HepG2 (cell line): Measurements from ENCODE around the gene IL4I1. TPM values are rescaled to one million over a fixed set of nuclear protein-coding genes. Genes with fewer than 3 reads are reported as not detected.
A peak's percentile ranks its signal among the peaks of the same experiment; 100 is the strongest.

Source experiments
- ARNT2 ChIP-seq: sonication (generic); formaldehyde crosslinking; IDR thresholded peaks from 2 replicates; pipeline ENCODE4 v1.8.0; 2022; ENCODE audit warnings: mild to moderate bottlenecking, low read depth, missing genetic modification reagents, moderate library complexity
- CREM ChIP-seq, 2 experiments: sonication (generic) in 1 of 2; formaldehyde crosslinking in 1 of 2; IDR thresholded peaks; 2 replicates each; pipeline versions ENCODE4 v1.4.0 to v1.6.1; 2016 to 2020; ENCODE audit warnings: antibody characterized with exemption in 1 of 2, mild to moderate bottlenecking in 1 of 2, missing genetic modification reagents in 1 of 2
- ERF ChIP-seq: IDR thresholded peaks from 2 replicates; pipeline ENCODE4 v1.6.1; 2018; ENCODE audit warnings: missing biosample characterization, missing genetic modification reagents
- FOXA3 ChIP-seq: IDR thresholded peaks from 2 replicates; pipeline ENCODE4 v1.6.1; 2016; ENCODE audit warnings: missing genetic modification reagents, missing compliant biosample characterization
- GFI1 ChIP-seq: sonication (generic); formaldehyde crosslinking; IDR thresholded peaks from 2 replicates; pipeline ENCODE4 v1.5.0; 2020; ENCODE audit warnings: missing genetic modification reagents, mild to moderate bottlenecking, borderline replicate concordance
- KLF9 ChIP-seq: IDR thresholded peaks from 2 replicates; pipeline ENCODE4 v1.6.1; 2016; ENCODE audit warnings: low read depth
- MED8 ChIP-seq: sonication (generic); formaldehyde crosslinking; IDR thresholded peaks from 2 replicates; pipeline ENCODE4 v1.8.1; 2023; ENCODE audit warnings: mild to moderate bottlenecking, missing genetic modification reagents; ENCODE audit not compliant: insufficient replicate concordance
- MYC ChIP-seq: sonication (generic); formaldehyde crosslinking; IDR thresholded peaks from 2 replicates; pipeline ENCODE4 v1.9.0; 2021; ENCODE audit warnings: missing genetic modification reagents, borderline replicate concordance
- NKX3-1 ChIP-seq: sonication (generic); formaldehyde crosslinking; IDR thresholded peaks from 2 replicates; pipeline ENCODE4 v1.5.0; 2020; ENCODE audit warnings: missing genetic modification reagents
- RFX3 ChIP-seq: IDR thresholded peaks from 2 replicates; pipeline ENCODE4 v1.6.1; 2016; ENCODE audit warnings: missing biosample characterization, missing genetic modification reagents
- YEATS4 ChIP-seq: sonication (generic); formaldehyde crosslinking; IDR thresholded peaks from 2 replicates; pipeline ENCODE4 v1.4.0; 2020; ENCODE audit warnings: missing genetic modification reagents, borderline replicate concordance
- ZNF614 ChIP-seq: IDR thresholded peaks from 2 replicates; pipeline ENCODE4 v1.6.1; 2018; ENCODE audit warnings: missing biosample characterization, missing genetic modification reagents, inconsistent platforms, borderline replicate concordance
- ZNF660 ChIP-seq: sonication (generic); formaldehyde crosslinking; IDR thresholded peaks from 2 replicates; pipeline ENCODE4 v1.5.1; 2020; ENCODE audit warnings: mild to moderate bottlenecking, low read depth, missing genetic modification reagents, borderline replicate concordance
- ZSCAN30 ChIP-seq: sonication (generic); formaldehyde crosslinking; IDR thresholded peaks from 2 replicates; pipeline ENCODE4 v1.5.0; 2020; ENCODE audit warnings: mild to moderate bottlenecking, missing genetic modification reagents
- polyA plus RNA-seq, 8 experiments: library from polyadenylated mRNA; depleted of rRNA in 3 of 8; stranded (reverse) in 7 of 8; unstranded in 1 of 8; fragments of >200 nt; fragmentation: Illumina TruSeq in 4 of 8; extraction: Trizol in 4 of 8; gene quantifications; 2 replicates each; pipeline versions ENCODE4 v1.2.1 to v1.2.3, GENCODE V29; 2011 to 2016; ENCODE audit warnings: low read depth in 4 of 8, missing spikeins in 1 of 8, mixed read lengths in 1 of 8; ENCODE audit not compliant: insufficient read depth in 1 of 8
- total RNA-seq, 5 experiments: library from RNA; depleted of rRNA; stranded (reverse); fragments of >200 nt; fragmentation: Illumina TruSeq; extraction: Trizol; gene quantifications; 2 replicates each; pipeline ENCODE4 v1.2.3, GENCODE V29; 2016; ENCODE audit warnings: low read depth in 1 of 5
- TF ChIP-seq, protein P1 (sequence below): sonication (generic); formaldehyde crosslinking; IDR thresholded peaks from 2 replicates; pipeline ENCODE4 v1.4.0; 2020; ENCODE audit warnings: missing genetic modification reagents
- TF ChIP-seq, protein P2 (sequence below): sonication (generic); formaldehyde crosslinking; IDR thresholded peaks from 2 replicates; pipeline ENCODE4 v1.5.1; 2020; ENCODE audit warnings: mild to moderate bottlenecking, missing genetic modification reagents, borderline replicate concordance
- TF ChIP-seq, protein P3 (sequence below): sonication (generic); formaldehyde crosslinking; IDR thresholded peaks from 2 replicates; pipeline ENCODE4 v1.8.1; 2022; ENCODE audit warnings: mild to moderate bottlenecking, missing genetic modification reagents
- TF ChIP-seq, protein P4 (sequence below): sonication (generic); formaldehyde crosslinking; IDR thresholded peaks from 2 replicates; pipeline ENCODE4 v1.4.0; 2020; ENCODE audit warnings: missing genetic modification reagents, borderline replicate concordance

The IL4I1 gene
- total and polyA plus RNA-seq, 2 of the 13 experiments (the other 11 are each of a cell fraction or from before 2014, with no cell fraction given), result not detected

DNA sequence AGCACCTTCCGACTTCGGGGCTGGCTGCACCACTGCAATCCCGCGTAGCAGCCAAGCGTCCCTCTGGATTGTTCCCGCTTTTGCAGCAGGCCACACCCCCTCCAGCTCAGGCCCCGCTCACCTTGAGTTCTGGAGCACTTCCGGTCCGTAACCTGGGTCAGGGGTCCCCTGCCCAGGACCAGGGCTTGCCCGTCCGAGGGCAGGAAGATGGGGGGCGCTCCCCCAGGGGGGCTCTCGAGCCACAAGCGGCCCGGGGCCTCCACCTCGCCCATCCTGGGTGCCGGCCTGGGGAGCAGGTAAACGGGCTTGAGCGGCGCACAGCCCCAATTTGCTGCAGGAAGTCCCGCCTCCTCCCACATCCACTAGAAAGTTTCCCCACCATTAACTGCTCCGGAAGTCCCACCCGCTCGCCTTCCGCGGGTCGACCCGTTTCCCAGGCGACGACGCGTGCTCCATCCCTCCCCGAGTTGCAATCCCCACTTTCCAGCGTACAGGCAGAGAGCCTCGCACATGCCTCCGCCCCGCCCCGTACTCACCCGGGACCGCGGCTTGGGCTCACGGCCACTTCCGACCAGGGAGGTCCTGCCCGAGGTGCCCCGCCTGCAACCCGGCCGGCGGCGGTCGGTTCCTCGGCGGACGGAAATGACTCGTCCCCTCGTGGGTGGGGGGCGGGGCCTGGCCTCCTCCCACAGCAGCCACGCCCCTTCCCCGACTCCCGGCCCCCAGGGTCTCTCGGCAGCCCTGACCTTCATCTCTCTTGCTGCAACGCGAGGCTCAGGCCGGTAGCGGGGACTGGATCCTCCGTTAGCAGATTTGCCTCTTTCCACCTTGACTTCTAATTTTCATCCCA, 29.5 kb downstream of the IL4I1 start, which contains the start of gene PNKP (continued):
- TF ChIP-seq, protein P1, sequence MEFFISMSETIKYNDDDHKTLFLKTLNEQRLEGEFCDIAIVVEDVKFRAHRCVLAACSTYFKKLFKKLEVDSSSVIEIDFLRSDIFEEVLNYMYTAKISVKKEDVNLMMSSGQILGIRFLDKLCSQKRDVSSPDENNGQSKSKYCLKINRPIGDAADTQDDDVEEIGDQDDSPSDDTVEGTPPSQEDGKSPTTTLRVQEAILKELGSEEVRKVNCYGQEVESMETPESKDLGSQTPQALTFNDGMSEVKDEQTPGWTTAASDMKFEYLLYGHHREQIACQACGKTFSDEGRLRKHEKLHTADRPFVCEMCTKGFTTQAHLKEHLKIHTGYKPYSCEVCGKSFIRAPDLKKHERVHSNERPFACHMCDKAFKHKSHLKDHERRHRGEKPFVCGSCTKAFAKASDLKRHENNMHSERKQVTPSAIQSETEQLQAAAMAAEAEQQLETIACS (CRISPR knock-in tag), result no peak
- TF ChIP-seq ZSCAN30 (CRISPR knock-in tag), result 0 out of 2 replicates have a peak, but pooled peaks have one; percentile 61
- TF ChIP-seq ZNF660, result 0 out of 2 replicates have a peak, but pooled peaks have one; percentile 59
- no peak for TF ChIP-seq NKX3-1 (CRISPR knock-in tag)
- no peak for TF ChIP-seq ZNF614
- peak; percentile 76; the same call in 1 of the 2 replicates for TF ChIP-seq CREM (IDR thresholded peaks at IDR 0.05)
- no peak for TF ChIP-seq CREM (CRISPR knock-in tag; IDR thresholded peaks at IDR 0.05)
- TF ChIP-seq YEATS4, result peak; percentile 83; the same call in 1 of the 2 replicates
- peak; percentile 89 for TF ChIP-seq MED8
- TF ChIP-seq, protein P2, sequence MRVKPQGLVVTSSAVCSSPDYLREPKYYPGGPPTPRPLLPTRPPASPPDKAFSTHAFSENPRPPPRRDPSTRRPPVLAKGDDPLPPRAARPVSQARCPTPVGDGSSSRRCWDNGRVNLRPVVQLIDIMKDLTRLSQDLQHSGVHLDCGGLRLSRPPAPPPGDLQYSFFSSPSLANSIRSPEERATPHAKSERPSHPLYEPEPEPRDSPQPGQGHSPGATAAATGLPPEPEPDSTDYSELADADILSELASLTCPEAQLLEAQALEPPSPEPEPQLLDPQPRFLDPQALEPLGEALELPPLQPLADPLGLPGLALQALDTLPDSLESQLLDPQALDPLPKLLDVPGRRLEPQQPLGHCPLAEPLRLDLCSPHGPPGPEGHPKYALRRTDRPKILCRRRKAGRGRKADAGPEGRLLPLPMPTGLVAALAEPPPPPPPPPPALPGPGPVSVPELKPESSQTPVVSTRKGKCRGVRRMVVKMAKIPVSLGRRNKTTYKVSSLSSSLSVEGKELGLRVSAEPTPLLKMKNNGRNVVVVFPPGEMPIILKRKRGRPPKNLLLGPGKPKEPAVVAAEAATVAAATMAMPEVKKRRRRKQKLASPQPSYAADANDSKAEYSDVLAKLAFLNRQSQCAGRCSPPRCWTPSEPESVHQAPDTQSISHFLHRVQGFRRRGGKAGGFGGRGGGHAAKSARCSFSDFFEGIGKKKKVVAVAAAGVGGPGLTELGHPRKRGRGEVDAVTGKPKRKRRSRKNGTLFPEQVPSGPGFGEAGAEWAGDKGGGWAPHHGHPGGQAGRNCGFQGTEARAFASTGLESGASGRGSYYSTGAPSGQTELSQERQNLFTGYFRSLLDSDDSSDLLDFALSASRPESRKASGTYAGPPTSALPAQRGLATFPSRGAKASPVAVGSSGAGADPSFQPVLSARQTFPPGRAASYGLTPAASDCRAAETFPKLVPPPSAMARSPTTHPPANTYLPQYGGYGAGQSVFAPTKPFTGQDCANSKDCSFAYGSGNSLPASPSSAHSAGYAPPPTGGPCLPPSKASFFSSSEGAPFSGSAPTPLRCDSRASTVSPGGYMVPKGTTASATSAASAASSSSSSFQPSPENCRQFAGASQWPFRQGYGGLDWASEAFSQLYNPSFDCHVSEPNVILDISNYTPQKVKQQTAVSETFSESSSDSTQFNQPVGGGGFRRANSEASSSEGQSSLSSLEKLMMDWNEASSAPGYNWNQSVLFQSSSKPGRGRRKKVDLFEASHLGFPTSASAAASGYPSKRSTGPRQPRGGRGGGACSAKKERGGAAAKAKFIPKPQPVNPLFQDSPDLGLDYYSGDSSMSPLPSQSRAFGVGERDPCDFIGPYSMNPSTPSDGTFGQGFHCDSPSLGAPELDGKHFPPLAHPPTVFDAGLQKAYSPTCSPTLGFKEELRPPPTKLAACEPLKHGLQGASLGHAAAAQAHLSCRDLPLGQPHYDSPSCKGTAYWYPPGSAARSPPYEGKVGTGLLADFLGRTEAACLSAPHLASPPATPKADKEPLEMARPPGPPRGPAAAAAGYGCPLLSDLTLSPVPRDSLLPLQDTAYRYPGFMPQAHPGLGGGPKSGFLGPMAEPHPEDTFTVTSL (CRISPR knock-in tag), result 0 out of 2 replicates have a peak, but pooled peaks have one; percentile 4
- peak; percentile 96 for TF ChIP-seq KLF9 (CRISPR knock-in tag)
- TF ChIP-seq GFI1 (CRISPR knock-in tag), result peak; percentile 24; the same call in 1 of the 2 replicates
- peak; percentile 86 for TF ChIP-seq ERF (CRISPR knock-in tag)
- peak; percentile 83; the same call in 1 of the 2 replicates for TF ChIP-seq ARNT2 (CRISPR knock-in tag)
- TF ChIP-seq RFX3 (CRISPR knock-in tag), result peak; percentile 79
- TF ChIP-seq MYC (CRISPR knock-in tag), result peak; percentile 73; the same call in 1 of the 2 replicates
- TF ChIP-seq, protein P3, sequence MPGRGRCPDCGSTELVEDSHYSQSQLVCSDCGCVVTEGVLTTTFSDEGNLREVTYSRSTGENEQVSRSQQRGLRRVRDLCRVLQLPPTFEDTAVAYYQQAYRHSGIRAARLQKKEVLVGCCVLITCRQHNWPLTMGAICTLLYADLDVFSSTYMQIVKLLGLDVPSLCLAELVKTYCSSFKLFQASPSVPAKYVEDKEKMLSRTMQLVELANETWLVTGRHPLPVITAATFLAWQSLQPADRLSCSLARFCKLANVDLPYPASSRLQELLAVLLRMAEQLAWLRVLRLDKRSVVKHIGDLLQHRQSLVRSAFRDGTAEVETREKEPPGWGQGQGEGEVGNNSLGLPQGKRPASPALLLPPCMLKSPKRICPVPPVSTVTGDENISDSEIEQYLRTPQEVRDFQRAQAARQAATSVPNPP (CRISPR knock-in tag), result no peak
- TF ChIP-seq, protein P4, sequence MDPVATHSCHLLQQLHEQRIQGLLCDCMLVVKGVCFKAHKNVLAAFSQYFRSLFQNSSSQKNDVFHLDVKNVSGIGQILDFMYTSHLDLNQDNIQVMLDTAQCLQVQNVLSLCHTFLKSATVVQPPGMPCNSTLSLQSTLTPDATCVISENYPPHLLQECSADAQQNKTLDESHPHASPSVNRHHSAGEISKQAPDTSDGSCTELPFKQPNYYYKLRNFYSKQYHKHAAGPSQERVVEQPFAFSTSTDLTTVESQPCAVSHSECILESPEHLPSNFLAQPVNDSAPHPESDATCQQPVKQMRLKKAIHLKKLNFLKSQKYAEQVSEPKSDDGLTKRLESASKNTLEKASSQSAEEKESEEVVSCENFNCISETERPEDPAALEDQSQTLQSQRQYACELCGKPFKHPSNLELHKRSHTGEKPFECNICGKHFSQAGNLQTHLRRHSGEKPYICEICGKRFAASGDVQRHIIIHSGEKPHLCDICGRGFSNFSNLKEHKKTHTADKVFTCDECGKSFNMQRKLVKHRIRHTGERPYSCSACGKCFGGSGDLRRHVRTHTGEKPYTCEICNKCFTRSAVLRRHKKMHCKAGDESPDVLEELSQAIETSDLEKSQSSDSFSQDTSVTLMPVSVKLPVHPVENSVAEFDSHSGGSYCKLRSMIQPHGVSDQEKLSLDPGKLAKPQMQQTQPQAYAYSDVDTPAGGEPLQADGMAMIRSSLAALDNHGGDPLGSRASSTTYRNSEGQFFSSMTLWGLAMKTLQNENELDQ (CRISPR knock-in tag), result no peak
- TF ChIP-seq FOXA3 (CRISPR knock-in tag), result peak; percentile 5; the same call in 1 of the 2 replicates
